ENCODE results near the gene SCN1A. TPM values are rescaled to one million over a fixed set of nuclear protein-coding genes. Genes with fewer than 3 reads are reported as not detected.

The SCN1A gene
- total and polyA plus RNA-seq, 10 of the 15 experiments (the other 5 are each of a cell fraction or from before 2014, with no cell fraction given), result not detected

DNA sequence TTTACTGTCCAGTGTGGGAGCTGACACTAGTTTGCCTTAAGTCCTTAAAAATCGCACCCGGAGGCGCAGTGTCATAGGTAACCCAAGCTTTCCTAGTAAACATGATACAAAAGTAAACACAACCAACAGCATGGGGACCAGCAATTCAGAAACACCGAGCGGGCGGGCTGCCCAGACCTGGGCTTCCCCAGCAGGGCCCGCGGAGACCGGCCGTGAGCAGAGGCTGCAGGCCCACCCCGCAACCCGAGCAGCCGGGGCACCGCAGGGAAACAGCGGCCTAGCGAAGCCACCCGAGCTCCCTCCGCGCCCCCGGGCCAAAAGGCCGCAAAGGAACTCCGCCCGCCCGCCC is 174.5 kb downstream of the SCN1A start:
- 0% methylated on average over 22 of the region's 24 CpGs for WGBS (ENCODE audit: insufficient coverage, insufficient replicate concordance, low lambda C conversion rate, missing lambda C conversion rate)
- peak overlapping the region; percentile 99 for H2AFZ ChIP-seq (ENCODE audit: control insufficient read depth, low read depth, low read length)
- H3K4me1 ChIP-seq (ENCODE audit: control insufficient read depth, insufficient read depth, low read length), result no peaks in the 10 kb centered on the region; the same call in 1 of the 2 replicates
- intact Hi-C loops (cut with micrococcal nuclease; ENCODE audit: unreplicated experiment), result loop anchor here (5.0 kb wide), 1 partner anchor 76 kb away; no protein-coding TSS in a partner anchor
- ChIA-PET RAD21 (ENCODE audit: unreplicated experiment) (interaction anchor here (0.7 to 1.8 kb wide), 6 partner anchors 8 to 503 kb away, joined by 3 to 8 read pairs (median 3); no protein-coding TSS in a partner anchor), CTCF (interaction anchor here (0.6 to 3.9 kb wide), 9 partner anchors 8 to 814 kb away, joined by 3 to 17 read pairs (median 4); partner anchors contain the start of gene SCN1A), SMC1A (ENCODE audit: uncharacterized antibody, unreplicated experiment) (interaction anchor here (0.6 to 2.5 kb wide), 9 partner anchors 8 to 175 kb away, joined by 3 to 8 read pairs (median 3); no protein-coding TSS in a partner anchor), POLR2A (interaction anchor here (0.6 to 1.6 kb wide), 5 partner anchors 10 to 535 kb away, joined by 3 to 4 read pairs (median 4); no protein-coding TSS in a partner anchor)
- ATAC-seq, result peak; percentile 73
- no peaks in the 10 kb centered on the region for H3K36me3 ChIP-seq (ENCODE audit: control insufficient read depth in 2 of 2, insufficient read depth in 2 of 2, low read length in 1 of 2)
- no peaks in the 10 kb centered on the region for H4K20me1 ChIP-seq (ENCODE audit: control insufficient read depth, insufficient read depth)
- no peaks in the 10 kb centered on the region for H3K9me3 ChIP-seq (replicated peaks; ENCODE audit: control insufficient read depth, insufficient read depth, low read length)
- in situ Hi-C loops (cut with MboI), result no loop called here
- BruUV-seq (replicated peaks), result TSS peak; percentile 64
- H3K79me2 ChIP-seq (ENCODE audit: control insufficient read depth, insufficient read depth, low read length), result peaks cover 21% of the 10 kb centered on the region
- H3K9ac ChIP-seq (ENCODE audit: control insufficient read depth, insufficient read depth, low read length), result peak overlapping the region; percentile 82
- peak overlapping the region; percentile 79 for H3K4me2 ChIP-seq (ENCODE audit: control insufficient read depth, insufficient read depth)
- no peaks in the 10 kb centered on the region for H3K27me3 ChIP-seq (replicated peaks in 1 of 2; ENCODE audit: control insufficient read depth in 2 of 2, insufficient read depth in 2 of 2, low read length in 1 of 2)
- peak overlapping the region; percentile 78 for H3K27ac ChIP-seq (ENCODE audit: control insufficient read depth, insufficient read depth)
- no peak for FAIRE-seq
- TF ChIP-seq CHD2 (IDR thresholded peaks at IDR 0.05; ENCODE audit: borderline replicate concordance, low read depth, low read length) (no peak), BACH1 (IDR thresholded peaks at IDR 0.05; ENCODE audit: borderline replicate concordance) (0 out of 2 replicates have a peak, but pooled peaks have one; percentile 36), SMARCA5 (IDR thresholded peaks at IDR 0.05) (0 out of 2 replicates have a peak, but pooled peaks have one; percentile 20), RFX5 (IDR thresholded peaks at IDR 0.05; ENCODE audit: low read depth, low read length) (no peak), FOXK2 (IDR thresholded peaks at IDR 0.05) (peak; percentile 35; the same call in 1 of the 2 replicates), ASH2L (IDR thresholded peaks at IDR 0.05; ENCODE audit: borderline replicate concordance, low read depth) (peak; percentile 68; the same call in 1 of the 2 replicates)
- TF ChIP-seq, protein P1, sequence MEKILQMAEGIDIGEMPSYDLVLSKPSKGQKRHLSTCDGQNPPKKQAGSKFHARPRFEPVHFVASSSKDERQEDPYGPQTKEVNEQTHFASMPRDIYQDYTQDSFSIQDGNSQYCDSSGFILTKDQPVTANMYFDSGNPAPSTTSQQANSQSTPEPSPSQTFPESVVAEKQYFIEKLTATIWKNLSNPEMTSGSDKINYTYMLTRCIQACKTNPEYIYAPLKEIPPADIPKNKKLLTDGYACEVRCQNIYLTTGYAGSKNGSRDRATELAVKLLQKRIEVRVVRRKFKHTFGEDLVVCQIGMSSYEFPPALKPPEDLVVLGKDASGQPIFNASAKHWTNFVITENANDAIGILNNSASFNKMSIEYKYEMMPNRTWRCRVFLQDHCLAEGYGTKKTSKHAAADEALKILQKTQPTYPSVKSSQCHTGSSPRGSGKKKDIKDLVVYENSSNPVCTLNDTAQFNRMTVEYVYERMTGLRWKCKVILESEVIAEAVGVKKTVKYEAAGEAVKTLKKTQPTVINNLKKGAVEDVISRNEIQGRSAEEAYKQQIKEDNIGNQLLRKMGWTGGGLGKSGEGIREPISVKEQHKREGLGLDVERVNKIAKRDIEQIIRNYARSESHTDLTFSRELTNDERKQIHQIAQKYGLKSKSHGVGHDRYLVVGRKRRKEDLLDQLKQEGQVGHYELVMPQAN (conservative IDR thresholded peaks at IDR 0.05), result peak; percentile 59; the same call in 1 of the 2 replicates
- no peak for DNase-seq (ENCODE audit: low read depth, low spot score)
- H3K4me3 ChIP-seq, result peak overlapping the region; percentile 81

Data from GM12878 (cell line).